Lower lobe of right lung (tissue), 2 donors: Measurements from ENCODE around the gene VARS1. TPM values are rescaled to one million over a fixed set of nuclear protein-coding genes. Genes with fewer than 3 reads are reported as not detected.

Experiments
- ATAC-seq, 2 donors: fragments of 200-7000 bp; cut with Tn5 transposase; one replicate each; pipeline ENCODE4 v1.9.1; 2020 to 2022; ENCODE audit warnings: mild to moderate bottlenecking in 2 of 2, moderate library complexity in 2 of 2
- DNase-seq: peaks from one replicate; pipeline ENCODE4 v3.0.0-alpha.2; 2020
- H3K27ac ChIP-seq: fragments of 200-600 bp; one replicate; pipeline ENCODE4 v1.8.0; 2022
- H3K27me3 ChIP-seq: fragments of 200-600 bp; one replicate; pipeline ENCODE4 v1.8.0; 2022; ENCODE audit warnings: low read depth
- H3K36me3 ChIP-seq: fragments of 200-600 bp; one replicate; pipeline ENCODE4 v1.8.0; 2022; ENCODE audit warnings: mild to moderate bottlenecking
- H3K4me1 ChIP-seq: fragments of 200-600 bp; one replicate; pipeline ENCODE4 v1.8.0; 2022
- H3K4me3 ChIP-seq: fragments of 200-600 bp; one replicate; pipeline ENCODE4 v1.8.0; 2022; ENCODE audit warnings: mild to moderate bottlenecking
- H3K9me3 ChIP-seq: fragments of 200-600 bp; one replicate; pipeline ENCODE4 v1.8.0; 2022
- CTCF ChIP-seq: fragments of 200-600 bp; IDR thresholded peaks from one replicate; pipeline ENCODE4 v1.8.0; 2022; ENCODE audit warnings: antibody characterized with exemption, mild to moderate bottlenecking
- intact Hi-C: fragments of 100-400 bp; cut with DNase I; formaldehyde crosslinking; loops from one replicate; pipeline ENCODE4 v1.11.0; 2022
- total RNA-seq: library from RNA; stranded (reverse); fragmentation: NEBNext Ultra II Directional; extraction: Animal tissue kit (Norgen Biotek cat#: 25700); gene quantifications from one replicate; pipeline ENCODE4 v1.2.1, GENCODE V29; 2021
- donor health status: DM: no; HTN: yes; CAD: no; lungs with severe emphysema.

The VARS1 gene
- total RNA-seq, 1 donor from 2014 or later = 44.1 TPM

- H3K4me1 ChIP-seq = peaks cover 13% of the 10 kb centered on the region
- no peak for TF ChIP-seq CTCF
- ATAC-seq = peak in 1 of 2 donors; percentile 38
- peak; percentile 57 for DNase-seq
- intact Hi-C loops = no loop called here
- peak overlapping the region; percentile 50 for H3K27ac ChIP-seq
- H3K4me3 ChIP-seq = peak overlapping the region; percentile 33
- peaks cover 34% of the 10 kb centered on the region for H3K36me3 ChIP-seq
- no peaks in the 10 kb centered on the region for H3K27me3 ChIP-seq
- no peaks in the 10 kb centered on the region for H3K9me3 ChIP-seq
Observed at GRCh38 chr6:31776485-31776988, 19.0 kb downstream of the VARS1 start.

- Histone ChIP-seq H3K27ac (peak overlapping the region; percentile 50), H3K9me3 (no peaks in the 10 kb centered on the region), H3K4me3 (no peak overlapping the region), H3K36me3 (peaks cover 27% of the 10 kb centered on the region), H3K4me1 (peaks cover 13% of the 10 kb centered on the region), H3K27me3 (no peaks in the 10 kb centered on the region)
- TF ChIP-seq CTCF = no peak
- no peak for DNase-seq
- ATAC-seq = no peak
- intact Hi-C loops = no loop called here
Observed at GRCh38 chr6:31775633-31776484, 19.7 kb downstream of the VARS1 start.

GRCh38 chr6:31775184-31775583 is 20.4 kb downstream of the VARS1 start:
- intact Hi-C loops = no loop called here
- H3K4me1 ChIP-seq = peaks cover 13% of the 10 kb centered on the region
- no peak overlapping the region for H3K27ac ChIP-seq
- peaks cover 20% of the 10 kb centered on the region for H3K36me3 ChIP-seq
- H3K9me3 ChIP-seq = no peaks in the 10 kb centered on the region
- DNase-seq (no peak), ATAC-seq (no peak)
- H3K4me3 ChIP-seq = no peak overlapping the region
- no peaks in the 10 kb centered on the region for H3K27me3 ChIP-seq
- TF ChIP-seq CTCF = no peak

- Histone ChIP-seq H3K27me3 (no peaks in the 10 kb centered on the region), H3K9me3 (no peaks in the 10 kb centered on the region), H3K36me3 (no peaks in the 10 kb centered on the region), H3K4me3 (no peak overlapping the region), H3K27ac (no peak overlapping the region), H3K4me1 (peaks cover 20% of the 10 kb centered on the region)
- DNase-seq (no peak), ATAC-seq (no peak)
- intact Hi-C loops = no loop called here
- TF ChIP-seq CTCF = no peak
Observed at GRCh38 chr6:31771992-31772358, 23.6 kb downstream of the VARS1 start.

GRCh38 chr6:31770860-31771259 is 24.7 kb downstream of the VARS1 start:
- H3K4me3 ChIP-seq = no peak overlapping the region
- no peaks in the 10 kb centered on the region for H3K27me3 ChIP-seq
- TF ChIP-seq CTCF = no peak
- H3K27ac ChIP-seq = no peak overlapping the region
- intact Hi-C loops = no loop called here
- H3K9me3 ChIP-seq = no peaks in the 10 kb centered on the region
- H3K36me3 ChIP-seq = no peaks in the 10 kb centered on the region
- H3K4me1 ChIP-seq = peaks cover 17% of the 10 kb centered on the region
- DNase-seq (no peak), ATAC-seq (no peak)
